ENCODE measurements around the gene ERBB4.

DNA sequence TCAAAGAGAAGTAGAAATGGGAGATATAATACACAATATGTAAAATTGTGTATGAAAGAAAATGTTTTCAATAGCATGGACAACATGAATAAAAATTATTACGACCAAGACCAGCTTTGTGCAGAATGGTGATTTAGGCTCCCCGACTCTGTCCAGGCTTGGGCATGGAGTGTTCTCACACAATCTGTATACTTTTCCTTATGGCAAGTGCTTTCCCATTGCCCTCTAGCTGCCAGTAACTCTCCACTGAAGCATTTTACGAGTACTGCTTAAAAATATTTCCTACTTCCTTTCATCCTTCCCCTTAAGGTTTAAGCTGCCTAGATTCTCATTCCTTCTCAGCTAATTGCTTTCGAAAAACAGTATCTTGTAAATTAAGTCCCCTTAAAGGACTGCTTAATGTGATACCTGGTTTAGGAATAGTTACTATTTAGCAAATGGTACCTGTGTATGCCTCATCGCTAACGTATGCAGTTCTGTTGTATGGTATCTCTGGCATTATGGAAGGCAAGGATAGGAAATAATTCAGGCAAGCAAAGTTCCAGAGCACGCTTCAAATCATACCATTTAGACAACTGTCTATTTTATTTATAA is 714.6 kb downstream of the ERBB4 start:
- no peak for TF ChIP-seq GATA2 (IDR thresholded peaks at IDR 0.05; ENCODE audit: low read depth, low read length)
- TF ChIP-seq GATA3 (IDR thresholded peaks at IDR 0.05; ENCODE audit: low read depth, low read length), result no peak

Measured in SH-SY5Y (cell line).